Karpas-422 (cell line): Measurements from ENCODE around the gene MCOLN1. TPM values are rescaled to one million over a fixed set of nuclear protein-coding genes. Genes with fewer than 3 reads are reported as not detected.

Source experiments
- DNase-seq: peaks from one replicate; pipeline ENCODE4 v3.0.0-alpha.2; 2015
- H2AFZ ChIP-seq: fragments of 200-600 bp; sonication (generic); 2 replicates; pipeline ENCODE4 v1.6.1; 2014; ENCODE audit warnings: antibody characterized with exemption, low read length, mixed read lengths
- H3K27ac ChIP-seq: fragments of 200-600 bp; sonication (generic); 2 replicates; pipeline ENCODE4 v1.5.1; 2014; ENCODE audit warnings: mild to moderate bottlenecking, low read length, moderate library complexity
- H3K27me3 ChIP-seq: fragments of 200-600 bp; sonication (generic); 2 replicates; pipeline ENCODE4 v1.6.1; 2014; ENCODE audit warnings: low read length, mixed read lengths
- H3K36me3 ChIP-seq: fragments of 200-600 bp; sonication (generic); 2 replicates; pipeline ENCODE4 v1.6.1; 2014; ENCODE audit warnings: low read length, mixed read lengths; ENCODE audit not compliant: insufficient read depth
- H3K4me1 ChIP-seq: fragments of 200-600 bp; sonication (generic); 2 replicates; pipeline ENCODE4 v1.6.1; 2014; ENCODE audit warnings: mild to moderate bottlenecking, low read length, mixed read lengths
- H3K4me2 ChIP-seq: fragments of 200-600 bp; sonication (generic); 2 replicates; pipeline ENCODE4 v1.6.1; 2014; ENCODE audit warnings: low read length, low read depth, mild to moderate bottlenecking; ENCODE audit not compliant: poor library complexity, severe bottlenecking
- H3K4me3 ChIP-seq: fragments of 200-600 bp; sonication (generic); 2 replicates; pipeline ENCODE4 v1.5.1; 2014; ENCODE audit warnings: mild to moderate bottlenecking, antibody characterized with exemption, low read length, mixed read lengths
- H3K79me2 ChIP-seq: fragments of 200-600 bp; sonication (generic); 2 replicates; pipeline ENCODE4 v1.6.1; 2014; ENCODE audit warnings: mild to moderate bottlenecking, low read length, mixed read lengths
- H3K9ac ChIP-seq: fragments of 200-600 bp; sonication (generic); 2 replicates; pipeline ENCODE4 v1.6.0; 2014; ENCODE audit warnings: low read length
- H3K9me2 ChIP-seq: fragments of 200-600 bp; sonication (generic), shearing (Covaris generic); replicated peaks from 2 replicates; pipeline ENCODE4 v1.6.0; 2014; ENCODE audit warnings: mild to moderate bottlenecking, low read length, moderate library complexity; ENCODE audit not compliant: insufficient read depth
- H3K9me3 ChIP-seq: fragments of 300-700, 200-600 bp; sonication (generic); 2 replicates; pipeline ENCODE4 v1.6.1; 2014; ENCODE audit warnings: low read length, mixed read lengths
- H4K20me1 ChIP-seq: fragments of 200-600 bp; sonication (generic); 2 replicates; pipeline ENCODE4 v1.6.1; 2014; ENCODE audit warnings: mild to moderate bottlenecking, antibody characterized with exemption, low read length, low read depth; ENCODE audit not compliant: insufficient read depth
- total RNA-seq: library from RNA; depleted of rRNA; stranded (reverse); fragments of >200 nt; shearing (Covaris generic); gene quantifications from 2 replicates; pipeline ENCODE4 v1.2.3, GENCODE V29; 2014; ENCODE audit warnings: low replicate concordance

MCOLN1 gene
- total RNA-seq, 1 experiment from 2014 or later, result 1.9 TPM

GRCh38 chr19:7550169-7550770, 27.8 kb downstream of the MCOLN1 start:
- H3K9me2 ChIP-seq, result no peaks in the 10 kb centered on the region
- H4K20me1 ChIP-seq, result no peaks in the 10 kb centered on the region
- H3K79me2 ChIP-seq, result no peaks in the 10 kb centered on the region
- no peaks in the 10 kb centered on the region for H3K27me3 ChIP-seq
- H3K9me3 ChIP-seq, result no peaks in the 10 kb centered on the region
- peaks cover 10% of the 10 kb centered on the region for H3K36me3 ChIP-seq
- DNase-seq, result no peak
- no peaks in the 10 kb centered on the region for H3K4me1 ChIP-seq
- no peak overlapping the region for H2AFZ ChIP-seq
- H3K9ac ChIP-seq, result no peak overlapping the region
- H3K4me2 ChIP-seq, result no peak overlapping the region
- no peak overlapping the region for H3K27ac ChIP-seq
- H3K4me3 ChIP-seq, result no peak overlapping the region

GRCh38 chr19:7550987-7551761, 28.8 kb downstream of the MCOLN1 start:
- Histone ChIP-seq H3K27ac (no peak overlapping the region), H2AFZ (no peak overlapping the region), H3K4me2 (no peak overlapping the region), H3K27me3 (no peaks in the 10 kb centered on the region), H4K20me1 (no peaks in the 10 kb centered on the region), H3K9ac (no peak overlapping the region), H3K9me3 (no peaks in the 10 kb centered on the region), H3K36me3 (peaks cover 13% of the 10 kb centered on the region), H3K9me2 (no peaks in the 10 kb centered on the region), H3K4me1 (no peaks in the 10 kb centered on the region), H3K79me2 (no peaks in the 10 kb centered on the region), H3K4me3 (no peak overlapping the region)
- DNase-seq, result peak; percentile 63

- Histone ChIP-seq H3K9ac (no peak overlapping the region), H3K9me2 (no peaks in the 10 kb centered on the region), H2AFZ (no peak overlapping the region), H4K20me1 (no peaks in the 10 kb centered on the region), H3K4me1 (no peaks in the 10 kb centered on the region), H3K79me2 (no peaks in the 10 kb centered on the region), H3K27ac (no peak overlapping the region), H3K9me3 (no peaks in the 10 kb centered on the region), H3K4me2 (no peak overlapping the region), H3K27me3 (no peaks in the 10 kb centered on the region), H3K4me3 (no peak overlapping the region), H3K36me3 (peaks cover 13% of the 10 kb centered on the region)
- no peak for DNase-seq
Observed at GRCh38 chr19:7552781-7553180, 30.4 kb downstream of the MCOLN1 start.

- Histone ChIP-seq H3K4me1 (no peaks in the 10 kb centered on the region), H3K4me3 (no peak overlapping the region), H3K27me3 (no peaks in the 10 kb centered on the region), H4K20me1 (no peaks in the 10 kb centered on the region), H3K79me2 (no peaks in the 10 kb centered on the region), H2AFZ (no peak overlapping the region), H3K9me3 (no peaks in the 10 kb centered on the region), H3K9ac (no peak overlapping the region), H3K27ac (no peak overlapping the region), H3K36me3 (peaks cover 13% of the 10 kb centered on the region), H3K9me2 (no peaks in the 10 kb centered on the region), H3K4me2 (no peak overlapping the region)
- no peak for DNase-seq
Observed at GRCh38 chr19:7554565-7554964, 32.1 kb downstream of the MCOLN1 start.

- Histone ChIP-seq H3K27ac (no peak overlapping the region), H3K9me3 (no peaks in the 10 kb centered on the region), H3K36me3 (peaks cover 13% of the 10 kb centered on the region), H3K4me2 (no peak overlapping the region), H3K9me2 (no peaks in the 10 kb centered on the region), H3K4me1 (no peaks in the 10 kb centered on the region), H2AFZ (no peak overlapping the region), H4K20me1 (no peaks in the 10 kb centered on the region), H3K9ac (no peak overlapping the region), H3K79me2 (no peaks in the 10 kb centered on the region), H3K27me3 (no peaks in the 10 kb centered on the region), H3K4me3 (no peak overlapping the region)
- peak; percentile 60 for DNase-seq
Observed at GRCh38 chr19:7554990-7555864, 32.8 kb downstream of the MCOLN1 start.

GRCh38 chr19:7556696-7557315, 34.4 kb downstream of the MCOLN1 start:
- no peak overlapping the region for H3K9ac ChIP-seq
- no peaks in the 10 kb centered on the region for H4K20me1 ChIP-seq
- H3K36me3 ChIP-seq, result peaks cover 8% of the 10 kb centered on the region; the same call in 1 of the 2 replicates
- H3K27me3 ChIP-seq, result no peaks in the 10 kb centered on the region
- H3K79me2 ChIP-seq, result no peaks in the 10 kb centered on the region
- H3K9me2 ChIP-seq, result no peaks in the 10 kb centered on the region
- H3K4me2 ChIP-seq, result no peak overlapping the region
- no peak overlapping the region for H3K4me3 ChIP-seq
- H3K27ac ChIP-seq, result no peak overlapping the region
- H3K9me3 ChIP-seq, result no peaks in the 10 kb centered on the region
- H3K4me1 ChIP-seq, result no peaks in the 10 kb centered on the region
- no peak for DNase-seq
- no peak overlapping the region for H2AFZ ChIP-seq

GRCh38 chr19:7558667-7559066, 36.2 kb downstream of the MCOLN1 start:
- no peak overlapping the region for H3K4me2 ChIP-seq
- H3K27ac ChIP-seq, result no peak overlapping the region
- no peak overlapping the region for H2AFZ ChIP-seq
- no peaks in the 10 kb centered on the region for H3K4me1 ChIP-seq
- H3K27me3 ChIP-seq, result no peaks in the 10 kb centered on the region
- H3K9me2 ChIP-seq, result no peaks in the 10 kb centered on the region
- no peak for DNase-seq
- H3K9ac ChIP-seq, result no peak overlapping the region
- H3K79me2 ChIP-seq, result no peaks in the 10 kb centered on the region
- no peak overlapping the region for H3K4me3 ChIP-seq
- H3K36me3 ChIP-seq, result peaks cover 8% of the 10 kb centered on the region; the same call in 1 of the 2 replicates
- no peaks in the 10 kb centered on the region for H3K9me3 ChIP-seq
- H4K20me1 ChIP-seq, result no peaks in the 10 kb centered on the region

- H3K4me1 ChIP-seq, result no peaks in the 10 kb centered on the region
- no peak overlapping the region for H3K9ac ChIP-seq
- H3K4me3 ChIP-seq, result no peak overlapping the region
- DNase-seq, result no peak
- H3K4me2 ChIP-seq, result no peak overlapping the region
- no peaks in the 10 kb centered on the region for H4K20me1 ChIP-seq
- no peak overlapping the region for H2AFZ ChIP-seq
- peaks cover 8% of the 10 kb centered on the region; the same call in 1 of the 2 replicates for H3K36me3 ChIP-seq
- H3K79me2 ChIP-seq, result no peaks in the 10 kb centered on the region
- H3K9me2 ChIP-seq, result no peaks in the 10 kb centered on the region
- no peaks in the 10 kb centered on the region for H3K9me3 ChIP-seq
- no peak overlapping the region for H3K27ac ChIP-seq
- H3K27me3 ChIP-seq, result no peaks in the 10 kb centered on the region
Observed at GRCh38 chr19:7559102-7559501, 36.7 kb downstream of the MCOLN1 start.
